UCSD-AML1 (cell line): ENCODE results near the gene ELAVL4.

Source experiments
- DNase-seq: peaks from one replicate; lab custom pipeline; 2025; ENCODE audit not compliant: unreplicated experiment; lab: John Stamatoyannopoulos, UW

Gene ELAVL4

DNA sequence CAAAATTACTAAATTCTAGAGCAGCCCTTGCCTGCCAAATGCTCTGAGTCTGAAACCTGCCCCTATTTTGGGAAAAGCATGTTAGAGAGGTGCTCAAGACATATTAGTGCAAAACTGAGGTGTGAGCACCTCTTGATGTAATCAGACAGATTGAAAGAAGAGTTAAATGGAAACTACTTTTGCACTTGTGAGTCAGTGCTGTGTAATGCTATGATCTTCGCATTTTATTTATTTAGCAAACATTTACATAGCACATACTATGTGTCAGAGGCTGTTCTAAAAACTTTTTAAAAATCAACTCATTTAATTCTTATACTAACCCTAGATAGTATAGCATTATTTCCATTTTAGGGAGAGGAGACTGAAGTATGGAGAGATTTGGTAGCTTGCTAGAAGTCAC lies 138.1 kb downstream of the ELAVL4 start:
- no peak for DNase-seq

DNA sequence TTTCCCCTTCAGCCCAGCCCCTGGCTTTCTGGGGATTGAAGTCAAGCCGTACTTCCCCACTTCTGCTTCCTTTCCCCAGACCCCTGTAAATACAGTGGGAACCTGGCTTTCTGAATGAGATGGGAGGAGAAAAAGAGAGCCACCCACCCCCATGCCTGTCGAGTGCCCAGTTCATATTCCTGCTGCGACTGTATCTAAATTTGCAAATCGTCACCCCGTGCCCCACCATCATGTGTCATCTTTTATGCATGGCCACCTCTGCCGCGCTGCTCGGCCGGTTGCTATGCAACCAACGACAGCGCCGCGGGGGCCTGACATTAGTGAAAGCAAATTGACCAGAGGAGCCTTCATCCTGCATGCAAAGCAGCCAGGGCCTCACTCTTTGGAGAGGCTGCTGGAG lies 143.0 kb downstream of the ELAVL4 start:
- DNase-seq, result no peak

DNA sequence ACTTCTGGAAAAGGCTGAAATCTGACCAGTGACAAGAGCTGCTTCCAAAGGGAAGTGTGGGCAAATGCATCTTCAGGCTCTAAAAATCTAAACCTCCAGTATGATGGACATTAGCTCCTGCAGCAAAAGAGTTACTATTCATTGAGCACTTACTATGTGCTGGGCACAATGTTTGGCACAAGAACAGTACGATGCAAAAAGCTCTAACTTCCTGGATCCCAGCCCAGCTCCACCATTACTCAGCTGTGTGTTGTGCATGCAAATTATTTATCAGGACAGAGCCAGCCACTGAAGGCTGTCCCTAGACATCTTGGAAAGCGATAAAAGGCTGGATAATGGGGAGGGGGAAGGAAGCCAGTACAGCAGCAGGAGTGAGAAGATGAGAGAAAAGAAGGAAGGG lies 143.5 kb downstream of the ELAVL4 start:
- DNase-seq, result no peak
